BE2C (cell line): ENCODE measurements around the gene GFOD1.

Experiments used
- DNase-seq: peaks from one replicate; pipeline ENCODE4 v3.0.0-alpha.2; 2020
- H3K27me3 ChIP-seq: fragments of 250-450 bp; sonication (Bioruptor Pico); 2 replicates; pipeline ENCODE4 v1.5.1; 2020; ENCODE audit warnings: mild to moderate bottlenecking
- H3K36me3 ChIP-seq: fragments of 250-450 bp; sonication (Bioruptor Pico); 2 replicates; pipeline ENCODE4 v1.5.1; 2020; ENCODE audit warnings: mild to moderate bottlenecking
- H3K4me1 ChIP-seq: fragments of 250-450 bp; sonication (Bioruptor Pico); 2 replicates; pipeline ENCODE4 v1.5.1; 2020
- H3K4me3 ChIP-seq: 2 replicates; pipeline ENCODE4 v1.5.1; 2011; ENCODE audit warnings: low read depth, low read length
- H3K9me3 ChIP-seq: fragments of 250-450 bp; sonication (Bioruptor Pico); 2 replicates; pipeline ENCODE4 v1.5.1; 2020
- TF ChIP-seq, protein P1 (sequence below): IDR thresholded peaks from 2 replicates; pipeline ENCODE4 v1.5.1; 2012; ENCODE audit warnings: mild to moderate bottlenecking, low read depth, low read length

Gene GFOD1

DNA sequence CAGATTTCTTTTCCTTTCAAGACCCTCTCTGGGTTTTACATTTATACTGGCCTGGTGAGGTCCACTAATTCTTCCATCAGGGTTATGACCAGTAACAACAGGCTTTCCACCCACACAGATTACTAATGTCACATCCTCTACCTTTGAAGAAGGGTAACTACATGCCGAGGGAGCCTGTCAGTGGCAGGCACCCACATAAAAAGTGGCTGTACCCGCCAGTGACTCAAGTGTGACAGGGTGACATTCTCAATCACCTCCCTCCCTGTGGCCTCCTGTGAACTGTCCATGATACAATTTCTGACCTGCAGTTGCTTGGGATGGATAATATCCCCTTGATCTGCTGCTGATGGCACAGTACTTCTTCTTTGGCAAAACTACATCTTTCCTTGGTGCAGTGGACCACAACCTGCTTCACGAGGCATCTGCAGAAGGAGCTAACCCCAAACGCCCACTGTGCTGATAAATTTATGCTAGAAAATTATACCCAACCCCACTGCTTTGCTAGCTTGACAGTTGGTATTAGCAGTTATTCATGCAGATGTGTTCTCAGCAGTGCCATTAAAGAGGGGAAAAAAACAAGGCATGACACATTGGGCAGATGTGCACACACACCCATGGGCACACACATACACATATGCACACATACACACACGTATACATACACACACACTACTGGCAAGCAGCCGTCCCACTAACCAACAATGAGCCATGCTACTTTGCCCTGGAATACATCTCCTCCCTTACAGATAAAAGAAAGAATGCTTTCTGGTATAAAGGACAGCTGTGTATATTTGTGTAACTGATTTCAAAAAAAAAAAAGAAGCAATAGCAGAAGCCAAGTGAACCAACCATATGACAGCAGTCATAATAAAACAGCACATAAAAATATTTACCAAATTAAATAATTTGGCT lies 20.8 kb downstream of the GFOD1 start:
- Histone ChIP-seq H3K27me3 (no peaks in the 10 kb centered on the region), H3K36me3 (no peaks in the 10 kb centered on the region), H3K4me3 (no peak overlapping the region), H3K4me1 (peaks cover 4% of the 10 kb centered on the region; the same call in 1 of the 2 replicates), H3K9me3 (no peaks in the 10 kb centered on the region)
- TF ChIP-seq, protein P1, sequence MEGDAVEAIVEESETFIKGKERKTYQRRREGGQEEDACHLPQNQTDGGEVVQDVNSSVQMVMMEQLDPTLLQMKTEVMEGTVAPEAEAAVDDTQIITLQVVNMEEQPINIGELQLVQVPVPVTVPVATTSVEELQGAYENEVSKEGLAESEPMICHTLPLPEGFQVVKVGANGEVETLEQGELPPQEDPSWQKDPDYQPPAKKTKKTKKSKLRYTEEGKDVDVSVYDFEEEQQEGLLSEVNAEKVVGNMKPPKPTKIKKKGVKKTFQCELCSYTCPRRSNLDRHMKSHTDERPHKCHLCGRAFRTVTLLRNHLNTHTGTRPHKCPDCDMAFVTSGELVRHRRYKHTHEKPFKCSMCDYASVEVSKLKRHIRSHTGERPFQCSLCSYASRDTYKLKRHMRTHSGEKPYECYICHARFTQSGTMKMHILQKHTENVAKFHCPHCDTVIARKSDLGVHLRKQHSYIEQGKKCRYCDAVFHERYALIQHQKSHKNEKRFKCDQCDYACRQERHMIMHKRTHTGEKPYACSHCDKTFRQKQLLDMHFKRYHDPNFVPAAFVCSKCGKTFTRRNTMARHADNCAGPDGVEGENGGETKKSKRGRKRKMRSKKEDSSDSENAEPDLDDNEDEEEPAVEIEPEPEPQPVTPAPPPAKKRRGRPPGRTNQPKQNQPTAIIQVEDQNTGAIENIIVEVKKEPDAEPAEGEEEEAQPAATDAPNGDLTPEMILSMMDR: no peak
- no peak for DNase-seq

DNA sequence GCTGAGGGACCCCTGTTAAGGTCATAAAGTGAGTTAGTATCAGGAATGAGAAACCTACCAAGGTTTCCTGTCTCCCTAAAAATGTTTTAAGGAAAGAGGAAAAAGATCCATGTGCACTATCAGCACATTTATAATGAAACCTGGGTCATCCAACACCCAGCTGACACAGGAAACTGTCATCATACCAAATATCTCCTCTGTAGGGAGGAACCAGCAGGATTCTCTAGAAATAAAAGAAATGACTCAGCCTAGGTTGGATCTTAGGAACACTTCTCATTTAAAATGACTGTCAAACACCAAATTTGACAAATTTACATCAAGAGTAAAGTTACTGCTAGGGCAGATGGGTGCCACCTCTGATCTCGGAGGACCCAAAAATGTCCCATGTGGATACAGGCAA lies 21.7 kb downstream of the GFOD1 start:
- H3K27me3 ChIP-seq: no peaks in the 10 kb centered on the region
- H3K9me3 ChIP-seq: no peaks in the 10 kb centered on the region
- no peaks in the 10 kb centered on the region for H3K36me3 ChIP-seq
- no peak overlapping the region for H3K4me3 ChIP-seq
- TF ChIP-seq, protein P1: no peak
- no peak for DNase-seq
- H3K4me1 ChIP-seq: peaks cover 4% of the 10 kb centered on the region; the same call in 1 of the 2 replicates

DNA sequence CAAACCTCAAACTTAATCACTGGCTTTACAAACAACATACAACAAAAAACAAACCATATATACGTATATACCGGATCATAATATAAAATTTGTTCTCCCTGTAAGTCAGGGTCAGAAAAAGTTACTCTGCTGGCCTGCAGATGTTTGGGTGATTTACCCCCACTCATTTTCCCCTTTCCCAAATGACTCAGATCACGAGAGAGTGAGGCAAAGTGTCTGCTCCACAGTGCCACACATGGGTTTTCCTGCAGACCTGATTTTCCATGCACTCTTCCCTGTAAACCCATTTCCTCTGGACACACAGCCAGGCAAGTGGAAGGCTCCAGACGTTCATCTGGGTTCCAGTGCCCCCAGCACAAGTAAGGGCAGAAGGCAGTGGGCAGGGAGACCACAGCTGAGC lies 23.5 kb downstream of the GFOD1 start:
- Histone ChIP-seq H3K4me3 (no peak overlapping the region), H3K9me3 (no peaks in the 10 kb centered on the region), H3K27me3 (no peaks in the 10 kb centered on the region), H3K36me3 (no peaks in the 10 kb centered on the region), H3K4me1 (no peaks in the 10 kb centered on the region)
- DNase-seq: no peak
- TF ChIP-seq, protein P1: no peak

DNA sequence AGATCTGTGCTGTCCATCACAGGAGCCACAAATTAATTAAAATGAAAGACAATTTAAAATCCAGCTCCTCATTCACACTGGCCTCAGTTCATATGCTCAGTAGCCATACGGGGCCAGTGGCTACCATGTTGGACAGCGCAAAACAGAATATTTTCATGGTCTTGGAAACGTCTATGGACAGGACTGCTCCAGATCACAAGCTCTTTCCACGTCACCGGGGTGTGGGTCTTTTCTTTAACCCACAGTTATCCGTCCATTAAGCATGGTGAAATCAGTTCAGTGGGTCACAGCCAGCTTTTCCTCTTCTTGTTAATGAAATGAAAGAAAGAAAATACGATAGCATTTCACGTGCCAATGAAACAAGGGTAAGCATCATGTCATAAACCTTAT lies 24.1 kb downstream of the GFOD1 start:
- no peak for DNase-seq
- TF ChIP-seq, protein P1: no peak
- Histone ChIP-seq H3K4me3 (no peak overlapping the region), H3K36me3 (no peaks in the 10 kb centered on the region), H3K4me1 (no peaks in the 10 kb centered on the region), H3K27me3 (no peaks in the 10 kb centered on the region), H3K9me3 (no peaks in the 10 kb centered on the region)

DNA sequence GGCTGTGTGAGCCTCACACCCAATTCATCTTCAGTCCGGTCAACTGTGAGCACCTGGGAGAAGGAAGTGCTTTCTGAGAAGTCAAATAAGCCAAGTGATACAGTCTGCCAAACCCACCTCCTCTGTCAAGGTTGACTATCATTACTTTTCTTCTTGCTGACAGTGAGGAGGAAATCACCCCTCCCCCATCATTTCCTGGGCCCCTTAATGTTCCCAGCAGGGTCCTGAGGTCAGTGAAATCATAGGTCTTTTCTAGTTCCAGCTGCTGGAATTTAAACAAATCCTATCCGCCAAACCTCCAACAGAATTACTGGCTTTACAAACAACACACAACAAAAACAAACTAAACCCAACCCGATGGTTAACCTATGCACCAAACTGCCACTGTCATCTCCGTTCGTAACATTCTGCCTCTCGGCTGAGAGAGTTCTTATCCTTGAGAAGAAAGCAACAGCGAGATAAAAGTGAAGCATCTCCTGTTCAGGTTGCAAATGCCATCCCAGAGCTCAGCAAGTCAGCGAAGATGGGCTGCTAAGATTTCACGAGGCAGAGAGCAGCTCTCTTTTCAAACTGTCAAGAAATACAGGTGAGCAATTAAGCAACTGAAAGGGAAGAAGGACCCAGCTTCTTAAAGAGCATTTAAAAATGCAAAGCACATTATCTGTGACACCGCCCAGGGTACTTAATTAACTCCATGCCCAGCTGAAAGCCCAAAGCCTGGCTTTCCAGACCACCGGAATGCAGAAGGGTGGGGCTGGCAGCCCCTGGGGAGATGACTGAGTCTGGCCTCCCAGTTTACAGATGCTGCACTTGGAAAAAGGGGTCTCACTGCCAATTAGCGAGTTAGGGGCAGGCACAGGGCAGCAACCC lies 24.7 kb downstream of the GFOD1 start:
- H3K4me3 ChIP-seq: no peak overlapping the region
- TF ChIP-seq, protein P1: no peak
- no peak for DNase-seq
- no peaks in the 10 kb centered on the region for H3K4me1 ChIP-seq
- no peaks in the 10 kb centered on the region for H3K27me3 ChIP-seq
- no peaks in the 10 kb centered on the region for H3K36me3 ChIP-seq
- H3K9me3 ChIP-seq: no peaks in the 10 kb centered on the region
